HG03457 (cell line): ENCODE results near the gene NUMA1.

ENCODE experiments used
- ATAC-seq: cut with Tn5 transposase; IDR thresholded peaks from one replicate; pipeline ENCODE4 v1.9.1; 2021; ENCODE audit warnings: moderate number of reproducible peaks; ENCODE audit not compliant: unreplicated experiment

NUMA1 gene, protein sequence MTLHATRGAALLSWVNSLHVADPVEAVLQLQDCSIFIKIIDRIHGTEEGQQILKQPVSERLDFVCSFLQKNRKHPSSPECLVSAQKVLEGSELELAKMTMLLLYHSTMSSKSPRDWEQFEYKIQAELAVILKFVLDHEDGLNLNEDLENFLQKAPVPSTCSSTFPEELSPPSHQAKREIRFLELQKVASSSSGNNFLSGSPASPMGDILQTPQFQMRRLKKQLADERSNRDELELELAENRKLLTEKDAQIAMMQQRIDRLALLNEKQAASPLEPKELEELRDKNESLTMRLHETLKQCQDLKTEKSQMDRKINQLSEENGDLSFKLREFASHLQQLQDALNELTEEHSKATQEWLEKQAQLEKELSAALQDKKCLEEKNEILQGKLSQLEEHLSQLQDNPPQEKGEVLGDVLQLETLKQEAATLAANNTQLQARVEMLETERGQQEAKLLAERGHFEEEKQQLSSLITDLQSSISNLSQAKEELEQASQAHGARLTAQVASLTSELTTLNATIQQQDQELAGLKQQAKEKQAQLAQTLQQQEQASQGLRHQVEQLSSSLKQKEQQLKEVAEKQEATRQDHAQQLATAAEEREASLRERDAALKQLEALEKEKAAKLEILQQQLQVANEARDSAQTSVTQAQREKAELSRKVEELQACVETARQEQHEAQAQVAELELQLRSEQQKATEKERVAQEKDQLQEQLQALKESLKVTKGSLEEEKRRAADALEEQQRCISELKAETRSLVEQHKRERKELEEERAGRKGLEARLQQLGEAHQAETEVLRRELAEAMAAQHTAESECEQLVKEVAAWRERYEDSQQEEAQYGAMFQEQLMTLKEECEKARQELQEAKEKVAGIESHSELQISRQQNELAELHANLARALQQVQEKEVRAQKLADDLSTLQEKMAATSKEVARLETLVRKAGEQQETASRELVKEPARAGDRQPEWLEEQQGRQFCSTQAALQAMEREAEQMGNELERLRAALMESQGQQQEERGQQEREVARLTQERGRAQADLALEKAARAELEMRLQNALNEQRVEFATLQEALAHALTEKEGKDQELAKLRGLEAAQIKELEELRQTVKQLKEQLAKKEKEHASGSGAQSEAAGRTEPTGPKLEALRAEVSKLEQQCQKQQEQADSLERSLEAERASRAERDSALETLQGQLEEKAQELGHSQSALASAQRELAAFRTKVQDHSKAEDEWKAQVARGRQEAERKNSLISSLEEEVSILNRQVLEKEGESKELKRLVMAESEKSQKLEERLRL (N-terminal part only)

DNA sequence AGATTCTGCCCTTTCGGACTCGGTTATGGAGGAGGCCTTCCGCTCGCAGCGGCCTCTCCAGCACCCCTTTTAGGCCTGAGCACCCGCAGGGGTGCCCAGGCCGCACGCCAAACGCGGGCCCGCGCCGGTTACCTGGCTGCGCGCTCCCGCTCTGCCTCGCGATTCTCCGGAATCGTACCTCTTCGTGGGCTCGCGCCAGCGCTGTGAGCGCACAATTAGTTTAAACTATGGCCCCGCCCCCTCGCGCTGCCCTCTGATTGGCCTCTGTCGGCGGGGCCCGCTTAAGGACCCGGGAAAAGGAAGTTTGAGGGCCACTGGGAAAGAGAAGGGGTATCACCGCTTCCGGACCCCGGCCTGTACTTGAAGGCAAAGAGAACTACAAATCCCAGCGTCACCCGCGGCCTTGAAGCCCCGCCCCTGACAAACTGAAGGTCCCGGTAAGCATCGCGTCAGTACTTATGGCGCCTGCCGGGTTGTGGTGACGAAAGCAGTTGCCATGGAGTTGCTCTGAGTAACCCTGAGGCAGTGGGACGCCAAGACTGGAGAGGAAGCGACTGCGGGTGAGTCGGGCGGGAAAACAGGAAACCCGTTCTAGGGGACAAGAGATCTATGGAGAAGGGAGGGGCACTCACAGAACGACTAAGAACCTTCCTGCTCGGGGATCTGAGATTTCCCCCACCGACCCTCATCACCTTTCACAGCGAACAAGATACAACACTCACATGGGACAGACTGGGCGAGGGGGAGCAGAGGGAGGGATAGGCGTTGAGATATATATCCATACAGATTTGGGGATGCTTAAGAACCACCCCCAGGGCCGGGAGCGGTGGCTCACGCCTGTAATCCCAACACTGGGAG is at the start of gene NUMA1, which contains the start of gene LRRC51:
Gene NUMA1, minus strand, starts transcription at position 217 of the 858 bp plus-strand sequence. CDS start 44,599 bp downstream, outside the sequence.
Gene LRRC51, plus strand, starts transcription at position 525 of the 858 bp plus-strand sequence. CDS start 8,234 bp downstream, outside the sequence.
- ATAC-seq, result peak; percentile 87

DNA sequence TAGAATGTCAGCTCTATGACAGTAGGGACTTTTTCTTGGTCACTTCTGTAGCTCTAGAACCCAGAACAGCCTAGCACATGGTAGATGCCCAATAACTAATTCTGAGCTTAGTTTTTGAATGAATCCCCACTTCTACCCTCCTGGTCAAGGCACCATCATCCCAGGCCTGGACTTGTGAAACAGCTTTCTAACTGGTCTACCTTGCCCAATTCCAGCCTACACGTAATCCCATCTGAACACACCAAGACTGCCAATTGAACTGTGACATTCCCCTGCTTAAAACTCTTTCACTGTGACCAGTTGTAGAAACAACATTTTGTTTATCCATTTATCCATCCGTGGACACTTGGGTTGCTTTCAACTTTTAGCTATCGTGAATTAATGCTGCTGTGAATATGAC is 49.0 kb upstream of the NUMA1 start:
- ATAC-seq, result no peak

DNA sequence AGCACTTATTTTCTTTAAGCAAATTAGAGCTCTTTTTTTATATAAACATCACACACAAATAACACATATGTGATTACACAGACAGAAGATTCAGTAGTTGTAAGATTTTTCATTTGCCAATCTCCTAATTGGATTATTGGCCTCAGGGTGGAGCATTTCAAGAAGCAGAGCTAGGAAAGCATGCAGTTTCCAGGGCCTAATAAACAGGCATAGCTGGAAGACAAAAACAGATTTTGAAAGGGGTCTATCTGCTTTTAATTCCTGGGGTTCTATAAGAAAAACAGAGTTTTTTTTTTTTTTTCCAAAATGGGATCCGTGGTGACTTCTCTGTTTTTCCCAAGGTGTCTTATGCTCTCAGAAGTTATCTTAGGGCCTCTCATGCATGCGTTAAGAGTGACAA is 47.6 kb upstream of the NUMA1 start:
- no peak for ATAC-seq

DNA sequence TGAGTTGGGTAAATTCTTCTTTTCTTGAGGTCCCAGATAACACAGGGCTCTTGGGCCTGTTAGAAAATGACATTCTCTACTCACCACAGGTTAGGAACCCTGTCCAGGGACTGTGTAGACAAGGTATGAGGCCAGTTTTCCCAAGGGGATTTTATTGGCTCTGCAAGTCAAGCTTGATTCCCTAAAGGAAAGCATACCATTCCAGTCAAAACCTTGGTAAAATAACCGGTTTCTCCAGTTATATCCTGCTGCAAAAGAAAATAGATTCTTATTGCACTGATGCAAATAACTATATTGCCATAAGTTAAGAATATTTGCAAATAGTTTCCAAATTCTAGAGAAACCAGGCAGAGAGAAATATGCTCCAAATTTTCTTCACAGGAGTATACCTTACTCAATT is 45.6 kb upstream of the NUMA1 start:
- no peak for ATAC-seq

DNA sequence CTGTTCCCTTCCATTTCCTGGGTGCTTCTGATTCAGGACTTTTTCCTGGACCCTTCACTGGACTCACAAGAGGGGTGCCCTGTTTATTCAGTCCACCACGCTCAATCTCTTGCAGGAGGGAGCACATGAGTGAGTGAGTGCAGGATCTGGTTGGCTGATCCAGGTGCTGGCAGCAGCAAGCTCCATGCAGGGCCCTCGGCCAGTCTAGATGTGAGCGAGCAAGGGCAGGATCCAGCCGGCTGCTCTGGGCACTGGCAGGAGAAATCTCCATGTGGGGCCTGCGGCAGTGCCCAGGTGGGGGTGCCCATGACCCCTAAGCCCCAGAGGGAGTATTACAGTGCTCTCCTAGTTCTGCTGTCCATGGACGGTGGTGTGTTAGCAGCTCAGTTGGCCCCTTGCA is 43.7 kb upstream of the NUMA1 start:
- ATAC-seq, result no peak

DNA sequence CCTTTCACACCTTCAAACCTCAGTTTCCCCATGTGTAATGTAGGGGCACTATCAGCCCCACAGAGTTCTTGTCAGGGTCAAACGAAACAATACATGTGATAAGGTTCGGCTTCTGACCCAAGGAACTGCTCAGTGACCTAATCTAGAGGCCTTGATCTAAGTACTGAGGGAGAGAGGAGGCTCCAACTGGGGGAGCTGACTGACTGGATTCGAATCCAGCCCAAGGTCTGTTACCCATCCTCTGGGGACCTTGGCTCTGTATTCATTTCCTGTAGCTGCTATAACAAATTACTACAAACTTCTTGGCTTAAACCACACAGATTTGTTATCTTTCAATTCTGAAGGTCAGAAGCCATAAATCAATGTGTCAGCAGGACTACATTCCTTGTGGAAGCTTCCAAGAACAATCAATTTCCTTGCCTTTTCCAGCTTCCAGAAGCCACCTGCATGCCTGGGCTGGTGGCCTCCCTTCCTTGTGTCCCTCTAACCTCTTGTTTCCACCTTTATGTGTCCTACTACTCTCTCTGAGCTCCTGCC is 42.8 kb upstream of the NUMA1 start:
- ATAC-seq, result no peak

DNA sequence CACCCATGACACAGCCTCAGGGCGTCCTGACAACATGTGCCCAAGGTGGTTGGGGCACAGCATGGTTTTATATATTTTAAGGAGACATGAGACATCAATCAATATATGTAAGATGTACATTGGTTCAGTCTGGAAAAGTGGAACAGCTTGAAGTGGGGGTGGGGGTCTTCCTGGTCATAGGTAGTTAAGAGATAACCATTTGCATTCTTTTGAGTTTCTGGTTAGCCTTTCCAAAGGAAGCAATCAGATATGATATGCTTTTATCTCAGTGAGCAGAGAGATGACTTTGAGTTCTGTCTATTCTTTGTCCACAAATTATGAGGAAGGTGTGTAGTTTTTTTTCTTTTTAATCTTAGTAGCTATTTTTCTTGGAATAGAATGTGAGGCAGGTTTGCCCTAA is 42.3 kb upstream of the NUMA1 start:
- no peak for ATAC-seq

DNA sequence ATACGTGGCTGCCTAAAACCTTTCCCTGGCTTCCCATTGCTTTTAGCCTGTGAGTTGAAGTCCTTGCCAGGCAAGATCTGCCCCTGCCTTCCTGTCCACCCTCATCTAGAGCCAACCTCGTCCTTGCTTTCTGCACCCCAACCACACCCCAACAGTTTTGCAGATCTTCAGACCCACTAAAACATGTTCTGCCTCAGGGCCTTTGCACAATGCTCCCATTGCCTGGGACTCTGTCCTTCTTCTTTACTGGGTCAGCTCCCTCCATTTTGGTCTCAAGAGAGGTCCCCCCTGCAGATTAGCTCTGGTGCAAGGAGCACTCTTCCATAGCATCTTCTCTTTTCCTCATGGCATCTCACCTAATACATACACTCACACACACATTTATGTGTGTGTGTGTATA is 40.6 kb upstream of the NUMA1 start:
- no peak for ATAC-seq

DNA sequence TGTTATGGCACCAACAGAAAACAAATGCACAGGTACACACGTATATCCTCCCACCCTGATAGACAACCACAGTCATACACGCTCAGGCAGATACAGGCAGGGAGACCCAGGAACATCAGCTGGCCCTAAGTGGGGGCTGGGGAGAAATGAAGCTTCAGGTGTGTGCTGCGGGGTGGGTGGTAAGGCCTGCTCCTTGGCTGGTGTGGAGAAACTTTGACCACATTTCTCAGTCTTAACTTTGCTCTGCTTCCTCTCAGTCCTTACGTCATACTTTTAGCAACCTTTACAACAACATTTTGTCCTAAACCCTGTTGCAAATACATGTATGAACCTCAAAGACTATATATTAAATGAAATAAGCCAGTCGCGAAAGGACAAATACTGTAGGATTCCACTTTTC is 38.9 kb upstream of the NUMA1 start:
- no peak for ATAC-seq

DNA sequence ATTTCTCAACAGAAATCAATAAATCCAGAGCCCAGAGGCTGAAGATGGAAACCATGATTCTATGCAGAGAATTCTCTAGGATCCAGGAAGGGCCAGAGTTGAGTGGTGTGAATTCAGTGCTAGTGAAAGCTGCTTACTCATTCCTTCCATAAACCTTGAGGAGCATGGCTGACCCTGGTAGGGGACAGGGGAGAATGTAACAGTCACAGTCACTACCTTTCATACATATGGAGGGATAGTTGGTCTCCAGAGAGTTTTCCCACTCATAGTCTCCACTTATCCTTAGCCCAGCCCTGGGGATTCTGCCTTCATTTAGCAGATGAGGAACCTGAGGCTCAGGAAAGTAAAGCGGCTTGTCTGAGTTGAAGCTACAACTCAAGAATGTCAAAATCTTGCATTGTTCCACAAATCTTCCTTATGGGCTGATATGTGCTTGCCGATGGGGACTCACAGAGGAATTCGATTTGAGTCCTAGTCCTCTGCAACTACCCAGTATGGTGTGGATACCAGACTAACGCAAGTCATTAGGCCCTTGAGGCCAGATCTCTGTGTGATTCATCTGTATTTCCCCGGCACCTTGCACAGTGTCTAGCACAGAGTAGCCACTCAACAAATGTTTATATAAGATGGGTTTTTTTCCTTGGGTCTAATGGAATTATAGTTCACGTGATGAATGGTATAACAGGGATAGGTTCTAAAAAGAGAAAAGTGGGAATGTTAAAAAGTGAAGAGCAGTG is 35.8 kb upstream of the NUMA1 start:
- ATAC-seq, result no peak

DNA sequence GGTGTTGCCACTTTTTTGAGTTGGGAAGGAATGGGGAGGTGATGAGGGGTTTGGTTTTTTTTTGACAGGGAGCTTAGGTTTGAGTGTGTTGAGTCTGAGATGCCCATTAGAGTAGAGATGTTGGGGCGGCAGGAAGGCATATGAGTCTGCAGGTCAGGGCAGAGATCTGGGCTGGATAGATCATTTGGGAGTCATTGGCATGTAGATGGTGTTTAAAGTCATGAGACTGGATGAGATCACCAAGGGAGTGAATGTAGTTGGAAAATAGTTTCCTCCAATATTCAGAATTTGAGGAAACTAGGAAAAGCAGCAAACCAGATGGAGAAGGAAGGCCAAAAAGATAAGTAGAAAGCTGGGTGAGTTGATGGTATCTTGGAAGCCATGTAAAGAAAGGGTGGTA is 34.2 kb upstream of the NUMA1 start:
- no peak for ATAC-seq

DNA sequence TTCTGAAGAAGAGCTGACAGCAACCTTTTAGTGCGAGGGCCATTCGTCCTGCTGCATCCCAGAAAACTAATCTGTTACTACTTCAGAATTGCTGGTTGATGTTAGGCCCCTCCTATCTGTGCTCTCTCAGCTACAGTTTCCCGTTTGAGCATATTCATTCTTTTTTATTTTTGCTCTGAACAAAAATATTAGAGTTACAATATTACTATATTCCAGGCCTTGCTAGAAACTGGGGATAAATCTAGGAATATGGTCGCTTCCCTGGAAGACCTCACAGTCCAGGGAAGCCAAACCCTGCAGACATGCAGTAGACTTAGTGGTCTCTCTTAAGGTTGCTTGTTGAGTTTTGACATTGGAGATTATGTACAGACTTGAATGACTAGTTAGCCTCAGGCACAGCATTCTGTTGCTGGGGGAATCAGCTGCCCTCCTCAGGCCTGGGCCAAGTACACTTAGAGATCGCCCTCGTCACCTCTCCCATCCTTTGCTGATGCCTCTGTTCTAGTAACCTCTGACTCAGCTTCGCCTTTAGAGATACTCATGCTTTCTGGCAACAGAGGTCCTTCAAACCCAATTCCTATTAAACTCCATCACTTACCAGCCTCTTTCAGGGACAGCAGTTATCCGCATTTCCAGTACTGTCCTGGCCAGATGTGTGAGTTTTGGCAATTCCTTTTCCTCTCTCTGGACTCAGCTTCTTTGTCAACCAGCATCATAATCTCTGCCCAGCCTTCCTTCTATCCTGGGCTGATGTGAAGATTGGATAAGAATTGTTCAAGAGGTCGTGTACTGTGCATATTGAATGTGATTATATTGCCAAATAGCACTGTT is 32.9 kb upstream of the NUMA1 start:
- ATAC-seq, result no peak

DNA sequence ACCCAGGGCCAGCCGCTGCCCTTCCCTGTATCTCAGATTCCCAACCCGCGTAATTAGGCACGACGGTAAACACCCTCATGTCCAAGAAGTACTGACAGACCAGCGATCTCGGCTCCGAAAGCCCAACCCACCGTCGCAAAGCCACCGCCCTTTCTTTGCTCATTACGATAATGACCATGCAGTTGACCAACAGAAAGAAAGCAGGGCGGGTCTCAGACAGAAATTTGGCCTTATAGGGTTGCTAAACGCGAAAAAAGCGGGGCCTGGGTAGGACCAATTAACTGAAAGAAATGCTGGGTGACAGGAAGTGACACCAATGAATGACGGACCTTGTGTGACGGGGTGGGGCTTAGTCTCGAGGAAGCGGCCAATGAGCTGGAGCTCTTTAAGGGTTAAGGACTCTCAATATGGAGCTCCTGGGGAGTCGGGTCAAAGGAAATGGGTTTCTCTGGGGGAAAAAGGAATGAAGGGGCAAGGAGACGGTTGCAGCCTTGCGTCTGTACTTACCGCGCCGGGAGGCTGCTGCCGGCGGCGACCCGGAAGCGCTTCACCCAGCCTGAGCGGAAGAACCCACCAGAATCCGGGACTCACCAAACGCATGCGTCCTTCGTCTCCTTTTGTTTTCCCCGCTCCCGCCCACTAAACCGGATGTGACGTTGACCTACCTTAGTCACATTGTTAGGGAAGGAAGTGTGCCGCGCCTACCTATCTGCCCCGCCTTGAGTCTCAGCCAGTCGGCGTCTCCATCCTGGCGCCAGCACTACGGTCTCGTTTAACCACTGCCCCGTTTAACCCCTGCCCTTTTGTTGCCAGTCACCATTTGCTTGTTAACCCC is 32.0 kb upstream of the NUMA1 start, which contains the start of gene ANAPC15:
Gene ANAPC15, minus strand, starts transcription at position 553 of the 835 bp plus-strand sequence. CDS start 1,419 bp downstream, outside the sequence.
- peak; percentile 78 for ATAC-seq

DNA sequence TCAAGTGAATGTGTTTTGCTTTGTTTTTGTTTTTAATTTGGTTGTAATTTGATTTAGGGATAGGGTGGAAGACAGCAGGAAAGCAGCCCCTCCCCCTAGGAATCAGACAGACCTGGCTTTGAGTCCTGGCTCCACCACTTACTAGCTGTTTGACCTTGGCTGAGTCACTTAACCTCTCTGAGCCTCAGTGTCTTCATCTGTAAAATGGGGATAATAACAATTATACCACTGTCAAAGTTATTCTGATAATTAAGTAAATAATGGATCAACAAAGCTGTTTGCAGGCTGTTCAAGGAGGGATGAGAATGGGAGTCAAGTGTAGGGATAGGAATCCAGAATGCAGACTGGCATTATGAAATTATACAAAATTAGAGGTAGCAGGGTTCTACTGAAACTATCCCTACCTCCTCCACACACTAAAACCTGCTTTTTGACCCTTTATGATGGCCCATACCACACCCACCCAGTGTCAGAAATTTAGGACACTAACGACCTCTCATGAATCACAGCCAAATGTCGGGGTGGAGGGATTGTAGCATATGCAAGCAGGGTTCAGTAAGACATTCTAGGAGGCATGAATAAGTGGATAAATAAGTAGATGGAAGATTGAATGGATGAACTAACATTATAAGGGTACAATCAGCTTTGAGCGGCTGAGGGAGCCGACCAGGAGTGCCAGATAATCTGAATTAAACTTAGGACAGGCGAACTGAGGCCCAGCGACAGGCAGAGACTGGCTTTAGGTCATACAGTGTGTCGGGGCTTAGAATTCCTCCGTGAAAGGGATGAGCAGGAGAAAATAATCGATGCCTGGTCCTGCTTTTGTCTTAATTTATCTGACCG is 31.2 kb upstream of the NUMA1 start:
- ATAC-seq, result no peak

DNA sequence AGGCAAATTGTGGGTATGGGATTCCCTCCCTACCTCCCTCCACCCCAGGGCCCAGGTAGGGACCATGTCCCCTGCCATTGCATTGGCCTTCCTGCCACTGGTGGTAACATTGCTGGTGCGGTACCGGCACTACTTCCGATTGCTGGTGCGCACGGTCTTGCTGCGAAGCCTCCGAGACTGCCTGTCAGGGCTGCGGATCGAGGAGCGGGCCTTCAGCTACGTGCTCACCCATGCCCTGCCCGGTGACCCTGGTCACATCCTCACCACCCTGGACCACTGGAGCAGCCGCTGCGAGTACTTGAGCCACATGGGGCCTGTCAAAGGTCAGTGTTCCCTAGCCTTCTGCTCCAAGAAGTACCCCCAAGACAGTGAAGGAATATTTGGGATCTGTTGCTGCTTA is 25.5 kb upstream of the NUMA1 start, which contains the start of gene TOMT:
Gene TOMT, plus strand, starts transcription at position 37 of the 400 bp plus-strand sequence. Its CDS starts 28 bp downstream, at position 65.
- ATAC-seq, result no peak

DNA sequence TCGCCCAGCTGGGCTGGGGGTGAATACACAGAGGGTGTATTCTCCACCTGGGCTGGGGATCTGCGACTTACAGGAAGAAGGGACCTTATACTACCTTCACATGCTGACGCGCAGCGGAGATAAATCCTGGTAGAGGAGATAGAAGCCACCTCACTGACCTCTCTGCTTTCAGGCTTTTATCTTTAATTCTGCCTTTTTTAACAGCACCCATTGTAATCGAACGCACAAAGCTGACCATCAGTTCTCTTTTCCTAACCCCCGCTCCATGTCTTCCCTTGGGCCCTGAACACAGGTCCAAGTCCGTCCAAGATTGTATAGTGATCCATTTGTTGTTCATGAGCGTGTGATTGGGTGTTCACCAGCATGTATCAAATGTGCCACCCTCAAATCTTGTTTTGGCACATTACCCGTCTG is 23.4 kb upstream of the NUMA1 start:
- no peak for ATAC-seq
